Testis (tissue), 3 donors: ENCODE measurements around the gene PCCA. TPM values are rescaled to one million over a fixed set of nuclear protein-coding genes. Genes with fewer than 3 reads are reported as not detected.

Experiments used
- DNase-seq: peaks from one replicate; pipeline ENCODE4 v3.0.0-alpha.2; 2019
- H3K27ac ChIP-seq, 2 donors: fragments of 200-600 bp; sonication (generic); one replicate each; pipeline ENCODE4 v1.5.1; 2019
- H3K27me3 ChIP-seq: fragments of 200-600 bp; sonication (generic); one replicate; pipeline ENCODE4 v1.5.1; 2019
- H3K36me3 ChIP-seq: fragments of 200-600 bp; sonication (generic); one replicate; pipeline ENCODE4 v1.5.1; 2017; ENCODE audit warnings: low read depth; ENCODE audit errors: missing control alignments
- H3K4me1 ChIP-seq: fragments of 200-600 bp; sonication (generic); one replicate; pipeline ENCODE4 v1.5.1; 2019
- H3K4me3 ChIP-seq, 2 donors: fragments of 200-600 bp; sonication (generic); one replicate each; pipeline ENCODE4 v1.5.1; 2017 to 2019
- H3K9me3 ChIP-seq: fragments of 200-600 bp; sonication (generic); one replicate; pipeline ENCODE4 v1.5.1; 2017
- CTCF ChIP-seq, 3 experiments: fragments of 450-650 bp in 2 of 3; fragments of 200-600 bp in 1 of 3; sonication (generic) in 1 of 3; IDR thresholded peaks; one replicate each; pipeline ENCODE4 v1.5.1; 2016 to 2019; ENCODE audit warnings: antibody characterized with exemption in 3 of 3, mild to moderate bottlenecking in 2 of 3, moderate library complexity in 1 of 3
- POLR2A ChIP-seq: fragments of 450-650 bp; IDR thresholded peaks from one replicate; pipeline ENCODE4 v1.6.1; 2017; ENCODE audit warnings: antibody characterized with exemption, mild to moderate bottlenecking, moderate library complexity
- WGBS, 2 donors: methylation state at CpG; one replicate each; pipeline ENCODE4 v1.1.5; 2018; 5-methylcytosine and 5-hydroxymethylcytosine counted together
- intact Hi-C: fragments of 100-400 bp; cut with DNase I; formaldehyde crosslinking; loops from one replicate; pipeline ENCODE4 v1.15.1; 2023; ENCODE audit warnings: low total_unique reads
- polyA plus RNA-seq: library from polyadenylated mRNA; stranded (reverse); fragments of 350-450 nt; fragmentation: Illumina TruSeq; extraction: RNeasy Lipid Tissue Mini Kit (QIAGEN cat#74804); gene quantifications from one replicate; pipeline ENCODE4 v1.2.3, GENCODE V29; 2014; ENCODE audit warnings: low read depth, low replicate concordance; ENCODE audit not compliant: insufficient read depth
- total RNA-seq, 2 donors: library from RNA; depleted of rRNA; stranded (reverse); fragments of >200 nt; gene quantifications; one replicate each; pipeline ENCODE4 v1.2.3, GENCODE V29; 2016

The PCCA gene
- total and polyA plus RNA-seq, 3 donors from 2014 or later, result 17.9 to 56.2 (median 39.2) TPM

GRCh38 chr13:100503622-100504021 is 414.7 kb downstream of the PCCA start:
- TF ChIP-seq POLR2A (no peak), CTCF (IDR thresholded peaks at IDR 0.05) (no peak)
- no peaks in the 10 kb centered on the region for H3K36me3 ChIP-seq
- intact Hi-C loops, result no loop called here
- no peak overlapping the region for H3K27ac ChIP-seq
- DNase-seq, result no peak
- no peaks in the 10 kb centered on the region for H3K9me3 ChIP-seq
- WGBS, 2 donors, result 96 to 97% methylated on average over 3 of the region's 3 CpGs
- no peaks in the 10 kb centered on the region for H3K4me1 ChIP-seq
- H3K27me3 ChIP-seq, result no peaks in the 10 kb centered on the region
- no peak overlapping the region for H3K4me3 ChIP-seq

DNA sequence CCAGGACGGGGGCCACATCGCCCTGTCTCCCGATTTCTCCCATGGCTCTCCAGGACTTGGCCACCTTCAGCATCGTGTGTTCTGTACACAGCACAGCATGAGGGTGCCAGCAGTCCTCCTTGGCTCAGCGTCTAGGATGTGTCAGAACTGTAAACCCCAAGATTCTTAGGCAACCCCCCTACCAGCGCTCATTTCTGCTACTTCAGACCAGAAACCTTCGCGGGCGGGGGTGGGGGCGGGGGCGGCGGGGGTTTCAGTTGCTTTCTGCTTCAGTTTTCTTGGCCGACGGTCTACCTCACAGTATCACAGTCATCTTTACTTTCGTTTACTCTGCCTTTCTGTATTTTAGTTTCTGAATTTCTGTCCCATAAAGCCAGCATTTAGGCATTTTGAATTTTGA is 417.3 kb downstream of the PCCA start:
- no peak overlapping the region for H3K4me3 ChIP-seq
- no peaks in the 10 kb centered on the region for H3K27me3 ChIP-seq
- H3K4me1 ChIP-seq, result no peaks in the 10 kb centered on the region
- DNase-seq, result no peak
- WGBS, 2 donors, result 75 to 90% methylated on average over 11 to 15 of the region's 15 CpGs
- H3K27ac ChIP-seq, result no peak overlapping the region
- H3K36me3 ChIP-seq, result no peaks in the 10 kb centered on the region
- H3K9me3 ChIP-seq, result no peaks in the 10 kb centered on the region
- TF ChIP-seq CTCF (IDR thresholded peaks at IDR 0.05) (no peak), POLR2A (no peak)
- intact Hi-C loops, result no loop called here

GRCh38 chr13:100506600-100507422 is 417.9 kb downstream of the PCCA start:
- Histone ChIP-seq H3K36me3 (no peaks in the 10 kb centered on the region), H3K9me3 (no peaks in the 10 kb centered on the region), H3K27ac (no peak overlapping the region), H3K4me1 (no peaks in the 10 kb centered on the region), H3K27me3 (no peaks in the 10 kb centered on the region), H3K4me3 (no peak overlapping the region)
- 80 to 83% methylated on average over 9 of the region's 9 CpGs for WGBS, 2 donors
- intact Hi-C loops, result no loop called here
- no peak for DNase-seq
- TF ChIP-seq CTCF (IDR thresholded peaks at IDR 0.05) (no peak), POLR2A (no peak)

GRCh38 chr13:100508455-100508854 is 419.6 kb downstream of the PCCA start:
- no peak for DNase-seq

More at GRCh38 chr13:100508455-100508854, 419.6 kb downstream of the PCCA start:
- Histone ChIP-seq H3K27me3 (no peaks in the 10 kb centered on the region), H3K36me3 (no peaks in the 10 kb centered on the region), H3K27ac (no peak overlapping the region), H3K4me3 (no peak overlapping the region), H3K4me1 (no peaks in the 10 kb centered on the region), H3K9me3 (no peaks in the 10 kb centered on the region)
- TF ChIP-seq CTCF (IDR thresholded peaks at IDR 0.05), result no peak
- no peak for TF ChIP-seq POLR2A
- intact Hi-C loops, result no loop called here
- WGBS, 2 donors, result 89 to 90% methylated on average over 6 of the region's 6 CpGs
